ENCODE data around the gene CARF. TPM values are rescaled to one million over a fixed set of nuclear protein-coding genes. Genes with fewer than 3 reads are reported as not detected.
"Not testable (repeated sequence)": the region's sequence is repeated elsewhere in the genome, so short reads cannot be mapped to it uniquely, and the experiment has no call there.

CARF gene
- total and polyA plus RNA-seq, 7 donors: 2.3 to 23.5 (median 15.9) TPM

DNA sequence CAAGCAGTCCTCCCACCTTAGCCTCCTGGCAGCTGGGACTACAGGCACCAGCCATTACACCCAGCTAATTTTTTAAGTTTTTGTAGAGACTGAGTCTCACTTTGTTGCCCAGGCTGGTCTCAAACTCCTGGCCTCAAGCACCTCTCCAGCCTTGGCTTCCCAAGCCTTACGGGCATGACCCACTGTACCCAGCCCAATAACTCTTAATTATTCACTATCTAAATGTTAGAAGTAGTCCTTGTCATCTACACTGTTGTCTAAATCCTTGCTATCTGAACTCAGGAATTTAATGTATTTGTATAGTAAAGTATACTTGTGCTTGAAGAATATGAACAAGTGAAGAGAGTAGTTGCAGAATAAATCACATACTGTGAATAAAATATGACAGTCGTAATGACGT lies 64.7 kb downstream of the CARF start:
- Histone ChIP-seq H3K27ac (no peak overlapping the region), H3K27me3 (no peaks in the 10 kb centered on the region), H3K9me3 (no peaks in the 10 kb centered on the region), H3K4me1 (no peaks in the 10 kb centered on the region), H3K4me3 (no peak overlapping the region), H3K36me3 (peaks cover 0 to 73% (median 0%) of the 10 kb centered on the region in 4 donors)
- TF ChIP-seq, protein P1, sequence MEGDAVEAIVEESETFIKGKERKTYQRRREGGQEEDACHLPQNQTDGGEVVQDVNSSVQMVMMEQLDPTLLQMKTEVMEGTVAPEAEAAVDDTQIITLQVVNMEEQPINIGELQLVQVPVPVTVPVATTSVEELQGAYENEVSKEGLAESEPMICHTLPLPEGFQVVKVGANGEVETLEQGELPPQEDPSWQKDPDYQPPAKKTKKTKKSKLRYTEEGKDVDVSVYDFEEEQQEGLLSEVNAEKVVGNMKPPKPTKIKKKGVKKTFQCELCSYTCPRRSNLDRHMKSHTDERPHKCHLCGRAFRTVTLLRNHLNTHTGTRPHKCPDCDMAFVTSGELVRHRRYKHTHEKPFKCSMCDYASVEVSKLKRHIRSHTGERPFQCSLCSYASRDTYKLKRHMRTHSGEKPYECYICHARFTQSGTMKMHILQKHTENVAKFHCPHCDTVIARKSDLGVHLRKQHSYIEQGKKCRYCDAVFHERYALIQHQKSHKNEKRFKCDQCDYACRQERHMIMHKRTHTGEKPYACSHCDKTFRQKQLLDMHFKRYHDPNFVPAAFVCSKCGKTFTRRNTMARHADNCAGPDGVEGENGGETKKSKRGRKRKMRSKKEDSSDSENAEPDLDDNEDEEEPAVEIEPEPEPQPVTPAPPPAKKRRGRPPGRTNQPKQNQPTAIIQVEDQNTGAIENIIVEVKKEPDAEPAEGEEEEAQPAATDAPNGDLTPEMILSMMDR (IDR thresholded peaks at IDR 0.05): no peak
- TF ChIP-seq POLR2AphosphoS5 (IDR thresholded peaks at IDR 0.05) (no peak), POLR2A (IDR thresholded peaks at IDR 0.05) (no peak), EP300 (IDR thresholded peaks at IDR 0.05) (no peak)
- intact Hi-C loops (cut with DNase I): no loop called here
- 97 to 98% methylated on average over 3 of the region's 3 CpGs for WGBS, 2 donors
- DNase-seq: no peak

- H3K27me3 ChIP-seq: no peaks in the 10 kb centered on the region
- H3K9me3 ChIP-seq: no peaks in the 10 kb centered on the region
- peaks cover 0 to 57% (median 0%) of the 10 kb centered on the region in 4 donors for H3K36me3 ChIP-seq
- intact Hi-C loops (cut with DNase I): no loop called here
- no peak overlapping the region for H3K4me3 ChIP-seq
- 97% methylated on average over 3 of the region's 3 CpGs for WGBS, 2 donors
- H3K4me1 ChIP-seq: no peaks in the 10 kb centered on the region
- DNase-seq: no peak
- H3K27ac ChIP-seq: no peak overlapping the region
- TF ChIP-seq EP300 (IDR thresholded peaks at IDR 0.05) (no peak), POLR2A (IDR thresholded peaks at IDR 0.05) (no peak), POLR2AphosphoS5 (IDR thresholded peaks at IDR 0.05) (no peak)
Observed at GRCh38 chr2:202982779-202983491, 70.9 kb downstream of the CARF start.

DNA sequence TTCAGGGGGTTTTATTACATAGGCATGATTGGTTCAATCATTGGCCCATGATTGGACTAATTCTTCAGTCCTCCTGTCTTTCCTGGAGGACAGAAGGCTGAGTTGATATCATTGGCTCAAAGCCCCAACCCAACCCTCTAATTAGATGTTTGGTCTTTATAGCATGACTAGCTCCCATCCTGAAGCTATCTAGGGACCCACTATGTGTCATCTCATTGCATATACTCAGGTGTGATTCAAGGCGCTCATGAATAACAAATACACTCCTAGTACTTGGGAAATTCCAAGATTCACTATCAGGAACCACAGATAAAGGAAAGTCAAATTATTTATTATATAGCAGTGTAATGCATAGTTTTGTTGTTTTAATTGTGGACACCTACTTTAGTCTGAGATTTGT lies 77.7 kb downstream of the CARF start:
- no peak for DNase-seq
- no peaks in the 10 kb centered on the region for H3K36me3 ChIP-seq
- no peak overlapping the region for H3K4me3 ChIP-seq
- TF ChIP-seq POLR2A (IDR thresholded peaks at IDR 0.05) (no peak), POLR2AphosphoS5 (IDR thresholded peaks at IDR 0.05) (no peak), EP300 (IDR thresholded peaks at IDR 0.05) (no peak)
- TF ChIP-seq, protein P1 (IDR thresholded peaks at IDR 0.05): no peak
- no peaks in the 10 kb centered on the region for H3K9me3 ChIP-seq
- intact Hi-C loops (cut with DNase I): no loop called here
- no peaks in the 10 kb centered on the region for H3K4me1 ChIP-seq
- no peak overlapping the region for H3K27ac ChIP-seq
- WGBS, 2 donors: 96 to 99% methylated on average over 1 of the region's 1 CpG
- H3K27me3 ChIP-seq: no peaks in the 10 kb centered on the region

GRCh38 chr2:202990501-202990900 lies 78.4 kb downstream of the CARF start:
- H3K36me3 ChIP-seq: no peaks in the 10 kb centered on the region
- H3K4me3 ChIP-seq: no peak overlapping the region
- H3K4me1 ChIP-seq: no peaks in the 10 kb centered on the region
- intact Hi-C loops (cut with DNase I): no loop called here
- DNase-seq: no peak
- no peaks in the 10 kb centered on the region for H3K9me3 ChIP-seq
- no peaks in the 10 kb centered on the region for H3K27me3 ChIP-seq
- no peak for TF ChIP-seq POLR2A (IDR thresholded peaks at IDR 0.05)
- TF ChIP-seq, protein P1 (IDR thresholded peaks at IDR 0.05): no peak
- no peak for TF ChIP-seq EP300 (IDR thresholded peaks at IDR 0.05)
- TF ChIP-seq POLR2AphosphoS5 (IDR thresholded peaks at IDR 0.05): no peak
- 79 to 88% methylated on average over 3 of the region's 3 CpGs for WGBS, 2 donors
- H3K27ac ChIP-seq: no peak overlapping the region

DNA sequence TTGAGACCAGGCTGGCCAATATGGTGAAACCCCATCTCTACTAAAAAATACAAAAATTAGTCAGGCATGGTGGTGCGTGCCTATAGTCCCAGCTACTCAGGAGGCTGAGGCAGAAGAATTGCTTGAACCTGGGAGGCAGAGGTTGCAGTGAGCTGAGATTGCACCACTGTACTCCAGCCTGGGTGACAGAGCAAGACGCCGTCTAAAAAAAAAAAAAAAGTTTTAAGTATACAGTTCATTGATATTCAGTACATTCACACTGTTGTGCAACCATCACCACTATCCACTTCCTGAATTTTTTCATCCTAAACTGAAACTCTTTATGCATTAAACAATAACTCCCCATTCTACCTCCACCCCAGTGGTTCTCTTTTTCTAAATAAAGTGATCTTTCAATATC lies 85.0 kb downstream of the CARF start:
- intact Hi-C loops (cut with DNase I); H3K9me3 ChIP-seq; DNase-seq: not testable (repeated sequence)

More for the DNA sequence above, 85.0 kb downstream of the CARF start:
- not testable (repeated sequence) for H3K4me3 ChIP-seq, H3K36me3 ChIP-seq, H3K27me3 ChIP-seq, H3K27ac ChIP-seq, H3K4me1 ChIP-seq
- WGBS, 2 donors: 48 to 80% methylated on average over 3 of the region's 3 CpGs

Data from sigmoid colon (tissue), 7 donors.